ENCODE results near the gene MRPL14. TPM values are rescaled to one million over a fixed set of nuclear protein-coding genes. Genes with fewer than 3 reads are reported as not detected.
A peak's percentile ranks its signal among the peaks of the same experiment; 100 is the strongest.

The MRPL14 gene
- total RNA-seq, 1 experiment from 2014 or later = 69.6 TPM

- RAD21 ChIA-PET (ENCODE audit: low non-redundant PET in 1 of 2, low total read pairs in 2 of 2, uncharacterized antibody in 2 of 2, unreplicated experiment in 2 of 2) = interaction anchor here in 1 of 2 experiments (0.8 to 1.0 kb wide), 2 partner anchors 15 to 55 kb away, joined by 5 read pairs; no protein-coding TSS in a partner anchor
- Histone ChIP-seq H3K4me1 (ENCODE audit: control insufficient read depth in 1 of 2, insufficient read depth in 2 of 2, low read length in 2 of 2) (no peaks in the 10 kb centered on the region; a peak in 1 of 4 replicates), H3K9me3 (ENCODE audit: control insufficient read depth in 1 of 2, insufficient read depth in 1 of 2, low read depth in 1 of 2, low read length in 2 of 2) (no peaks in the 10 kb centered on the region), H3K27me3 (ENCODE audit: insufficient read depth, low read length) (no peaks in the 10 kb centered on the region), H4K20me1 (ENCODE audit: insufficient read depth) (no peaks in the 10 kb centered on the region), H2AFZ (ENCODE audit: low read depth, low read length, poor library complexity, severe bottlenecking) (no peak overlapping the region), H3K4me3 (replicated peaks in 1 of 2; ENCODE audit: low read depth in 1 of 2, low read length in 2 of 2) (no peak overlapping the region), H3K4me2 (ENCODE audit: low read length) (no peak overlapping the region), H3K36me3 (ENCODE audit: control insufficient read depth in 1 of 2, insufficient read depth in 2 of 2, low read length in 2 of 2) (0 out of 4 replicates have a peak, but pooled peaks cover 0 to 2% of the 10 kb centered on the region in 2 experiments), H3K9ac (ENCODE audit: low read length) (no peak overlapping the region), H3K27ac (ENCODE audit: low read depth, low read length) (no peak overlapping the region), H3K9me2 (ENCODE audit: insufficient read depth) (no peaks in the 10 kb centered on the region), H3K79me2 (ENCODE audit: insufficient read depth, low read length) (no peaks in the 10 kb centered on the region)
- intact Hi-C loops (cut with micrococcal nuclease) = loop anchor here (1.0 to 5.0 kb wide), 4 partner anchors 55 to 242 kb away; no protein-coding TSS in a partner anchor
- peak; percentile 91 for ATAC-seq
- POLR2A ChIA-PET = interaction anchor here (0.5 to 1.1 kb wide), 2 partner anchors 150 to 437 kb away, joined by 3 to 4 read pairs; partner anchors contain the start of gene HSP90AB1
- no TSS peak for BruUV-seq (replicated peaks)
- CTCF ChIA-PET = interaction anchor here (0.6 to 2.4 kb wide), 22 partner anchors 9 to 431 kb away, joined by 3 to 13 read pairs (median 4); no protein-coding TSS in a partner anchor
- DNase-seq (ENCODE audit: low read depth, low spot score) = peak; percentile 60
- TF ChIP-seq EZH2 (IDR thresholded peaks at IDR 0.05) (no peak), RAD21 (IDR thresholded peaks at IDR 0.05; ENCODE audit: low read depth) (peak; percentile 89), ELF1 (IDR thresholded peaks at IDR 0.05; ENCODE audit: borderline replicate concordance, low read depth) (no peak), SP1 (IDR thresholded peaks at IDR 0.05; ENCODE audit: low read depth) (no peak), ZNF274 (IDR thresholded peaks at IDR 0.05; ENCODE audit: low read depth, low read length) (no peak), CEBPB (IDR thresholded peaks at IDR 0.05; ENCODE audit: low read depth) (no peak), EZH2phosphoT487 (IDR thresholded peaks at IDR 0.05; ENCODE audit: borderline replicate concordance) (no peak), JUND (IDR thresholded peaks at IDR 0.05) (no peak), REST (IDR thresholded peaks at IDR 0.05; ENCODE audit: low read depth) (no peak), ZBTB33 (IDR thresholded peaks at IDR 0.05; ENCODE audit: extremely low read depth, insufficient replicate concordance, low read length) (no peak), ZFX (IDR thresholded peaks at IDR 0.05) (no peak), CBX3 (IDR thresholded peaks at IDR 0.05; ENCODE audit: low read depth) (no peak), SRF (IDR thresholded peaks at IDR 0.05; ENCODE audit: low read depth) (no peak), POLR2A (IDR thresholded peaks at IDR 0.05; ENCODE audit: borderline replicate concordance, extremely low read depth, insufficient read depth, insufficient read length) (no peak), EGR1 (IDR thresholded peaks at IDR 0.05; ENCODE audit: low read depth) (no peak), SIN3A (IDR thresholded peaks at IDR 0.05; ENCODE audit: low read depth) (no peak), CTCF (IDR thresholded peaks at IDR 0.05 in 2 of 3, conservative IDR thresholded peaks at IDR 0.05 in 1 of 3; ENCODE audit: borderline replicate concordance in 1 of 3, insufficient read depth in 1 of 3, low read depth in 2 of 3, low read length in 2 of 3) (peak; percentile 82 to 83 (median 83)), FOSL1 (IDR thresholded peaks at IDR 0.05; ENCODE audit: low read depth) (no peak), TCF7L2 (IDR thresholded peaks at IDR 0.05; ENCODE audit: borderline replicate concordance, extremely low read depth, insufficient read depth, insufficient read length) (no peak), MAX (IDR thresholded peaks at IDR 0.05) (no peak), ATF3 (IDR thresholded peaks at IDR 0.05) (no peak)
Measured at GRCh38 chr6:44096612-44097011, 30.6 kb downstream of the MRPL14 start.

Measured in HCT116 (cell line).